Measurements from ENCODE around the gene SLC16A12. TPM values are rescaled to one million over a fixed set of nuclear protein-coding genes. Genes with fewer than 3 reads are reported as not detected.

SLC16A12 gene
- total and polyA plus RNA-seq, 4 donors = 0.03 to 10.7 (median 0.94) TPM

GRCh38 chr10:89525556-89525955, 9.8 kb downstream of the SLC16A12 start:
- Histone ChIP-seq H3K27me3 (ENCODE audit: control insufficient read depth in 4 of 4, insufficient read depth in 4 of 4, low read length in 3 of 4) (no peaks in the 10 kb centered on the region), H3K9me3 (ENCODE audit: control insufficient read depth in 4 of 4, low read length in 3 of 4) (no peaks in the 10 kb centered on the region), H3K9ac (ENCODE audit: low read depth in 1 of 2, low read length in 2 of 2) (no peak overlapping the region), H3K4me1 (ENCODE audit: control insufficient read depth in 4 of 4, insufficient read depth in 4 of 4, low read length in 3 of 4) (peaks cover 0 to 8% (median 0%) of the 10 kb centered on the region in 4 donors), H3K36me3 (ENCODE audit: control insufficient read depth in 4 of 4, insufficient read depth in 3 of 4, low read depth in 1 of 4, low read length in 3 of 4) (no peaks in the 10 kb centered on the region), H3K27ac (ENCODE audit: low read depth in 1 of 2, low read length in 2 of 2) (no peak overlapping the region), H3K4me3 (ENCODE audit: low read depth in 1 of 3, low read length in 3 of 3) (no peak overlapping the region)
- no peak for DNase-seq (ENCODE audit: low spot score)
- WGBS = 80% methylated on average over 5 of the region's 5 CpGs
- TF ChIP-seq HNF4A (conservative IDR thresholded peaks at IDR 0.05) (no peak), ATF3 (IDR thresholded peaks at IDR 0.05) (no peak), FOXA2 (IDR thresholded peaks at IDR 0.05) (no peak), MAX (IDR thresholded peaks at IDR 0.05) (no peak), HNF4G (IDR thresholded peaks at IDR 0.05) (no peak), GABPA (IDR thresholded peaks at IDR 0.05 in 1 of 2, conservative IDR thresholded peaks at IDR 0.05 in 1 of 2) (no peak), YY1 (IDR thresholded peaks at IDR 0.05) (no peak), JUND (IDR thresholded peaks at IDR 0.05) (no peak), REST (IDR thresholded peaks at IDR 0.05) (no peak), RXRA (IDR thresholded peaks at IDR 0.05) (no peak), TAF1 (conservative IDR thresholded peaks at IDR 0.05) (no peak)

GRCh38 chr10:89524279-89524678, 11.1 kb downstream of the SLC16A12 start:
- Histone ChIP-seq H3K4me1 (ENCODE audit: control insufficient read depth in 4 of 4, insufficient read depth in 4 of 4, low read length in 3 of 4) (peaks cover 0 to 8% (median 0%) of the 10 kb centered on the region in 4 donors), H3K9ac (ENCODE audit: low read depth in 1 of 2, low read length in 2 of 2) (no peak overlapping the region), H3K4me3 (ENCODE audit: low read depth in 1 of 3, low read length in 3 of 3) (no peak overlapping the region), H3K36me3 (ENCODE audit: control insufficient read depth in 4 of 4, insufficient read depth in 3 of 4, low read depth in 1 of 4, low read length in 3 of 4) (no peaks in the 10 kb centered on the region), H3K9me3 (ENCODE audit: control insufficient read depth in 4 of 4, low read length in 3 of 4) (no peaks in the 10 kb centered on the region), H3K27me3 (ENCODE audit: control insufficient read depth in 4 of 4, insufficient read depth in 4 of 4, low read length in 3 of 4) (no peaks in the 10 kb centered on the region), H3K27ac (ENCODE audit: low read depth in 1 of 2, low read length in 2 of 2) (no peak overlapping the region)
- DNase-seq (ENCODE audit: low spot score) = no peak
- no peak for TF ChIP-seq EGR1 (IDR thresholded peaks at IDR 0.05; ENCODE audit: low read depth in 2 of 2)
- no peak for TF ChIP-seq RAD21 (IDR thresholded peaks at IDR 0.05)
- TF ChIP-seq HNF4A (conservative IDR thresholded peaks at IDR 0.05) = no peak
- TF ChIP-seq GABPA (IDR thresholded peaks at IDR 0.05 in 1 of 2, conservative IDR thresholded peaks at IDR 0.05 in 1 of 2) = no peak
- TF ChIP-seq JUND (IDR thresholded peaks at IDR 0.05) = no peak
- TF ChIP-seq NR2F2 (IDR thresholded peaks at IDR 0.05) = no peak
- 85% methylated on average over 7 of the region's 7 CpGs for WGBS

- 89% methylated on average over 1 of the region's 1 CpG for WGBS
- DNase-seq (ENCODE audit: low spot score) = no peak
- Histone ChIP-seq H3K27ac (ENCODE audit: low read depth in 1 of 2, low read length in 2 of 2) (no peak overlapping the region), H3K9ac (ENCODE audit: low read depth in 1 of 2, low read length in 2 of 2) (no peak overlapping the region), H3K4me3 (ENCODE audit: low read depth in 1 of 3, low read length in 3 of 3) (no peak overlapping the region), H3K4me1 (ENCODE audit: control insufficient read depth in 4 of 4, insufficient read depth in 4 of 4, low read length in 3 of 4) (peaks cover 0 to 8% (median 0%) of the 10 kb centered on the region in 4 donors), H3K27me3 (ENCODE audit: control insufficient read depth in 4 of 4, insufficient read depth in 4 of 4, low read length in 3 of 4) (no peaks in the 10 kb centered on the region), H3K36me3 (ENCODE audit: control insufficient read depth in 4 of 4, insufficient read depth in 3 of 4, low read depth in 1 of 4, low read length in 3 of 4) (no peaks in the 10 kb centered on the region), H3K9me3 (ENCODE audit: control insufficient read depth in 4 of 4, low read length in 3 of 4) (no peaks in the 10 kb centered on the region)
- TF ChIP-seq HNF4A (conservative IDR thresholded peaks at IDR 0.05) (no peak), YY1 (IDR thresholded peaks at IDR 0.05) (no peak), FOXA1 (IDR thresholded peaks at IDR 0.05) (no peak), NR2F2 (IDR thresholded peaks at IDR 0.05) (no peak), CTCF (IDR thresholded peaks at IDR 0.05; ENCODE audit: low read depth, low read length, missing input control) (no peak), RAD21 (IDR thresholded peaks at IDR 0.05) (no peak), TAF1 (conservative IDR thresholded peaks at IDR 0.05) (no peak), RXRA (IDR thresholded peaks at IDR 0.05) (no peak)
Observed at GRCh38 chr10:89523274-89523673, 12.1 kb downstream of the SLC16A12 start.

All from liver (tissue), 9 donors.